Measurements from ENCODE around the gene MAD1L1. TPM values are rescaled to one million over a fixed set of nuclear protein-coding genes. Genes with fewer than 3 reads are reported as not detected.

Gene MAD1L1
- total and polyA plus RNA-seq, 11 donors = 11.1 to 29.7 (median 20.9) TPM

GRCh38 chr7:1944619-1945210 lies 288.0 kb downstream of the MAD1L1 start:
- intact Hi-C loops (cut with DNase I) = no loop called here
- H3K4me3 ChIP-seq = no peak overlapping the region
- TF ChIP-seq CTCF (IDR thresholded peaks at IDR 0.05) (no peak), POLR2A (IDR thresholded peaks at IDR 0.05) (no peak)
- H3K27ac ChIP-seq = peak overlapping the region in 1 of 12 donors; percentile 68
- H3K27me3 ChIP-seq = no peaks in the 10 kb centered on the region
- peaks cover 0 to 53% (median 10%) of the 10 kb centered on the region in 12 donors for H3K4me1 ChIP-seq
- ATAC-seq = no peak
- peak in 3 of 5 donors; percentile 21 to 58 (median 24) for DNase-seq
- H3K36me3 ChIP-seq = no peaks in the 10 kb centered on the region
- WGBS, 4 donors = 91 to 100% (median 95%) methylated on average over 2 to 21 of the region's 21 CpGs
- H3K9me3 ChIP-seq = no peaks in the 10 kb centered on the region

GRCh38 chr7:1943933-1944618 lies 288.7 kb downstream of the MAD1L1 start:
- DNase-seq = peak in 3 of 5 donors; percentile 14 to 37 (median 16)
- intact Hi-C loops (cut with DNase I) = no loop called here

GRCh38 chr7:1943326-1943725 lies 289.4 kb downstream of the MAD1L1 start:
- H3K36me3 ChIP-seq = no peaks in the 10 kb centered on the region

More at GRCh38 chr7:1943933-1944618, 288.7 kb downstream of the MAD1L1 start:
- no peaks in the 10 kb centered on the region for H3K9me3 ChIP-seq
- WGBS, 4 donors = 77 to 80% (median 78%) methylated on average over 24 to 25 of the region's 25 CpGs
- peak overlapping the region in 1 of 12 donors; percentile 68 for H3K27ac ChIP-seq
- ATAC-seq = no peak
- no peak for TF ChIP-seq POLR2A (IDR thresholded peaks at IDR 0.05)
- no peak for TF ChIP-seq CTCF (IDR thresholded peaks at IDR 0.05)
- H3K4me3 ChIP-seq = no peak overlapping the region
- H3K4me1 ChIP-seq = peaks cover 0 to 53% (median 12%) of the 10 kb centered on the region in 12 donors
- H3K27me3 ChIP-seq = no peaks in the 10 kb centered on the region
- no peaks in the 10 kb centered on the region for H3K36me3 ChIP-seq

More at GRCh38 chr7:1943326-1943725, 289.4 kb downstream of the MAD1L1 start:
- no peak for TF ChIP-seq CTCF (IDR thresholded peaks at IDR 0.05)
- no peak for TF ChIP-seq POLR2A (IDR thresholded peaks at IDR 0.05)
- H3K4me3 ChIP-seq = no peak overlapping the region
- DNase-seq (peak in 1 of 5 donors; percentile 58), ATAC-seq (no peak)
- no peaks in the 10 kb centered on the region for H3K9me3 ChIP-seq
- peak overlapping the region in 3 of 12 donors; percentile 24 to 68 (median 47) for H3K27ac ChIP-seq
- no peaks in the 10 kb centered on the region for H3K27me3 ChIP-seq
- peaks cover 0 to 54% (median 13%) of the 10 kb centered on the region in 12 donors for H3K4me1 ChIP-seq
- intact Hi-C loops (cut with DNase I) = no loop called here
- WGBS, 4 donors = 79 to 83% (median 80%) methylated on average over 11 of the region's 11 CpGs
